ENCODE results near the gene DLK1. TPM values are rescaled to one million over a fixed set of nuclear protein-coding genes. Genes with fewer than 3 reads are reported as not detected.

The DLK1 gene
- total and polyA plus RNA-seq, 2 of the 13 experiments (the other 11 are each of a cell fraction or from before 2014, with no cell fraction given): 95.5 to 312 TPM

DNA sequence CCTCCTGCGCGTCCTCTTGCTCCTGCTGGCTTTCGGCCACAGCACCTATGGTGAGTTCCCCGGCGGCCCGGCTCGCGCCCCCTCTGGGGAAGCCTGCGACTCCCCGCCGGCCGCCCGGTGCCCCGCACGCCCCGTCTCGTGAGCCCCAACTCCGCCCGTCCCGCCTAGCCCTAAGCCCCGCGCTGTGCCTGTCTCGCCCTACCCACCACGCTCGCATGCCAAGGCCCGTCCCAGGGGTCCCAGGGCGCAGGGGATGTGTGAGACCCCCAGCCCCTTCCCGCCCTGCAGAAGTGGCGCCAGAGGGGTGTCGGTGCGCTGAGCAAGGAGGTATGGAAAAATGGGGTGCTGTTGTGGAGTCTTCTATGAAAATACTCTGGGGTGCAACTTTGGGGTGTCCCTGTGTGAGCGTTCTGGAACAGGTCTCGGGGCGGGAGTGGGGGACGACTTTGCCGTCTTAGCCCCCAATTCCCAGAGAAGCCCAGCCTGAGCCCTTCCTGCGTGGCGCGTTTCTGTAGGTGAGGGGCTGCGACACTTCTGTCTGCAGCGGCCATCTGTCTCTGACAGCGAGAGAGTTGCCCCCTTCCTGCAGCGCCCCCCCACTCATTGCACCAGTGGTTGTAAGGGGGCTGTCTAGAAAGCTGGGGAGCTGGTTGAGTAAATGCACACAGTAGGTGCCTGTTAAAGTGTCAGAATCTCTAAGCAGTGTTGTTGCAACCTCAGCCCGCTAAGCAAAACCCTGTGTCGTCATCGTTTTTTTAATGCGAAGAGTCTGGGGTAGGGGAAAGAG, 587 bp downstream of the DLK1 start (continued):
- TF ChIP-seq, protein P1, sequence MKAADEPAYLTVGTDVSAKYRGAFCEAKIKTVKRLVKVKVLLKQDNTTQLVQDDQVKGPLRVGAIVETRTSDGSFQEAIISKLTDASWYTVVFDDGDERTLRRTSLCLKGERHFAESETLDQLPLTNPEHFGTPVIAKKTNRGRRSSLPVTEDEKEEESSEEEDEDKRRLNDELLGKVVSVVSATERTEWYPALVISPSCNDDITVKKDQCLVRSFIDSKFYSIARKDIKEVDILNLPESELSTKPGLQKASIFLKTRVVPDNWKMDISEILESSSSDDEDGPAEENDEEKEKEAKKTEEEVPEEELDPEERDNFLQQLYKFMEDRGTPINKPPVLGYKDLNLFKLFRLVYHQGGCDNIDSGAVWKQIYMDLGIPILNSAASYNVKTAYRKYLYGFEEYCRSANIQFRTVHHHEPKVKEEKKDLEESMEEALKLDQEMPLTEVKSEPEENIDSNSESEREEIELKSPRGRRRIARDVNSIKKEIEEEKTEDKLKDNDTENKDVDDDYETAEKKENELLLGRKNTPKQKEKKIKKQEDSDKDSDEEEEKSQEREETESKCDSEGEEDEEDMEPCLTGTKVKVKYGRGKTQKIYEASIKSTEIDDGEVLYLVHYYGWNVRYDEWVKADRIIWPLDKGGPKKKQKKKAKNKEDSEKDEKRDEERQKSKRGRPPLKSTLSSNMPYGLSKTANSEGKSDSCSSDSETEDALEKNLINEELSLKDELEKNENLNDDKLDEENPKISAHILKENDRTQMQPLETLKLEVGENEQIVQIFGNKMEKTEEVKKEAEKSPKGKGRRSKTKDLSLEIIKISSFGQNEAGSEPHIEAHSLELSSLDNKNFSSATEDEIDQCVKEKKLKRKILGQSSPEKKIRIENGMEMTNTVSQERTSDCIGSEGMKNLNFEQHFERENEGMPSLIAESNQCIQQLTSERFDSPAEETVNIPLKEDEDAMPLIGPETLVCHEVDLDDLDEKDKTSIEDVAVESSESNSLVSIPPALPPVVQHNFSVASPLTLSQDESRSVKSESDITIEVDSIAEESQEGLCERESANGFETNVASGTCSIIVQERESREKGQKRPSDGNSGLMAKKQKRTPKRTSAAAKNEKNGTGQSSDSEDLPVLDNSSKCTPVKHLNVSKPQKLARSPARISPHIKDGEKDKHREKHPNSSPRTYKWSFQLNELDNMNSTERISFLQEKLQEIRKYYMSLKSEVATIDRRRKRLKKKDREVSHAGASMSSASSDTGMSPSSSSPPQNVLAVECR (CRISPR knock-in tag; IDR thresholded peaks at IDR 0.05; ENCODE audit: borderline replicate concordance): peak; percentile 58; the same call in 1 of the 2 replicates
- TF ChIP-seq, protein P2, sequence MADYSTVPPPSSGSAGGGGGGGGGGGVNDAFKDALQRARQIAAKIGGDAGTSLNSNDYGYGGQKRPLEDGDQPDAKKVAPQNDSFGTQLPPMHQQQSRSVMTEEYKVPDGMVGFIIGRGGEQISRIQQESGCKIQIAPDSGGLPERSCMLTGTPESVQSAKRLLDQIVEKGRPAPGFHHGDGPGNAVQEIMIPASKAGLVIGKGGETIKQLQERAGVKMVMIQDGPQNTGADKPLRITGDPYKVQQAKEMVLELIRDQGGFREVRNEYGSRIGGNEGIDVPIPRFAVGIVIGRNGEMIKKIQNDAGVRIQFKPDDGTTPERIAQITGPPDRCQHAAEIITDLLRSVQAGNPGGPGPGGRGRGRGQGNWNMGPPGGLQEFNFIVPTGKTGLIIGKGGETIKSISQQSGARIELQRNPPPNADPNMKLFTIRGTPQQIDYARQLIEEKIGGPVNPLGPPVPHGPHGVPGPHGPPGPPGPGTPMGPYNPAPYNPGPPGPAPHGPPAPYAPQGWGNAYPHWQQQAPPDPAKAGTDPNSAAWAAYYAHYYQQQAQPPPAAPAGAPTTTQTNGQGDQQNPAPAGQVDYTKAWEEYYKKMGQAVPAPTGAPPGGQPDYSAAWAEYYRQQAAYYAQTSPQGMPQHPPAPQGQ (CRISPR knock-in tag; IDR thresholded peaks at IDR 0.05; ENCODE audit: borderline replicate concordance): no peak
- TF ChIP-seq, protein P3, sequence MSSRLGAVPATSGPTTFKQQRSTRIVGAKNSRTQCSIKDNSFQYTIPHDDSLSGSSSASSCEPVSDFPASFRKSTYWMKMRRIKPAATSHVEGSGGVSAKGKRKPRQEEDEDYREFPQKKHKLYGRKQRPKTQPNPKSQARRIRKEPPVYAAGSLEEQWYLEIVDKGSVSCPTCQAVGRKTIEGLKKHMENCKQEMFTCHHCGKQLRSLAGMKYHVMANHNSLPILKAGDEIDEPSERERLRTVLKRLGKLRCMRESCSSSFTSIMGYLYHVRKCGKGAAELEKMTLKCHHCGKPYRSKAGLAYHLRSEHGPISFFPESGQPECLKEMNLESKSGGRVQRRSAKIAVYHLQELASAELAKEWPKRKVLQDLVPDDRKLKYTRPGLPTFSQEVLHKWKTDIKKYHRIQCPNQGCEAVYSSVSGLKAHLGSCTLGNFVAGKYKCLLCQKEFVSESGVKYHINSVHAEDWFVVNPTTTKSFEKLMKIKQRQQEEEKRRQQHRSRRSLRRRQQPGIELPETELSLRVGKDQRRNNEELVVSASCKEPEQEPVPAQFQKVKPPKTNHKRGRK (CRISPR knock-in tag; IDR thresholded peaks at IDR 0.05): no peak
- TF ChIP-seq, protein P4, sequence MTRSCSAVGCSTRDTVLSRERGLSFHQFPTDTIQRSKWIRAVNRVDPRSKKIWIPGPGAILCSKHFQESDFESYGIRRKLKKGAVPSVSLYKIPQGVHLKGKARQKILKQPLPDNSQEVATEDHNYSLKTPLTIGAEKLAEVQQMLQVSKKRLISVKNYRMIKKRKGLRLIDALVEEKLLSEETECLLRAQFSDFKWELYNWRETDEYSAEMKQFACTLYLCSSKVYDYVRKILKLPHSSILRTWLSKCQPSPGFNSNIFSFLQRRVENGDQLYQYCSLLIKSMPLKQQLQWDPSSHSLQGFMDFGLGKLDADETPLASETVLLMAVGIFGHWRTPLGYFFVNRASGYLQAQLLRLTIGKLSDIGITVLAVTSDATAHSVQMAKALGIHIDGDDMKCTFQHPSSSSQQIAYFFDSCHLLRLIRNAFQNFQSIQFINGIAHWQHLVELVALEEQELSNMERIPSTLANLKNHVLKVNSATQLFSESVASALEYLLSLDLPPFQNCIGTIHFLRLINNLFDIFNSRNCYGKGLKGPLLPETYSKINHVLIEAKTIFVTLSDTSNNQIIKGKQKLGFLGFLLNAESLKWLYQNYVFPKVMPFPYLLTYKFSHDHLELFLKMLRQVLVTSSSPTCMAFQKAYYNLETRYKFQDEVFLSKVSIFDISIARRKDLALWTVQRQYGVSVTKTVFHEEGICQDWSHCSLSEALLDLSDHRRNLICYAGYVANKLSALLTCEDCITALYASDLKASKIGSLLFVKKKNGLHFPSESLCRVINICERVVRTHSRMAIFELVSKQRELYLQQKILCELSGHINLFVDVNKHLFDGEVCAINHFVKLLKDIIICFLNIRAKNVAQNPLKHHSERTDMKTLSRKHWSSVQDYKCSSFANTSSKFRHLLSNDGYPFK (CRISPR knock-in tag; IDR thresholded peaks at IDR 0.05; ENCODE audit: borderline replicate concordance): no peak
- TF ChIP-seq MED8 (CRISPR knock-in tag; IDR thresholded peaks at IDR 0.05; ENCODE audit: insufficient replicate concordance): no peak
- TF ChIP-seq GTF2F1 (IDR thresholded peaks at IDR 0.05; ENCODE audit: low read length): no peak
- no peak for TF ChIP-seq CENPT (CRISPR knock-in tag; IDR thresholded peaks at IDR 0.05; ENCODE audit: low read depth)
- TF ChIP-seq NCOR1 (IDR thresholded peaks at IDR 0.05; ENCODE audit: borderline replicate concordance, low read length): no peak
- 0 out of 2 replicates have a peak, but pooled peaks have one; percentile 5 for TF ChIP-seq HOXA3 (CRISPR knock-in tag; IDR thresholded peaks at IDR 0.05)
- TF ChIP-seq, protein P5, sequence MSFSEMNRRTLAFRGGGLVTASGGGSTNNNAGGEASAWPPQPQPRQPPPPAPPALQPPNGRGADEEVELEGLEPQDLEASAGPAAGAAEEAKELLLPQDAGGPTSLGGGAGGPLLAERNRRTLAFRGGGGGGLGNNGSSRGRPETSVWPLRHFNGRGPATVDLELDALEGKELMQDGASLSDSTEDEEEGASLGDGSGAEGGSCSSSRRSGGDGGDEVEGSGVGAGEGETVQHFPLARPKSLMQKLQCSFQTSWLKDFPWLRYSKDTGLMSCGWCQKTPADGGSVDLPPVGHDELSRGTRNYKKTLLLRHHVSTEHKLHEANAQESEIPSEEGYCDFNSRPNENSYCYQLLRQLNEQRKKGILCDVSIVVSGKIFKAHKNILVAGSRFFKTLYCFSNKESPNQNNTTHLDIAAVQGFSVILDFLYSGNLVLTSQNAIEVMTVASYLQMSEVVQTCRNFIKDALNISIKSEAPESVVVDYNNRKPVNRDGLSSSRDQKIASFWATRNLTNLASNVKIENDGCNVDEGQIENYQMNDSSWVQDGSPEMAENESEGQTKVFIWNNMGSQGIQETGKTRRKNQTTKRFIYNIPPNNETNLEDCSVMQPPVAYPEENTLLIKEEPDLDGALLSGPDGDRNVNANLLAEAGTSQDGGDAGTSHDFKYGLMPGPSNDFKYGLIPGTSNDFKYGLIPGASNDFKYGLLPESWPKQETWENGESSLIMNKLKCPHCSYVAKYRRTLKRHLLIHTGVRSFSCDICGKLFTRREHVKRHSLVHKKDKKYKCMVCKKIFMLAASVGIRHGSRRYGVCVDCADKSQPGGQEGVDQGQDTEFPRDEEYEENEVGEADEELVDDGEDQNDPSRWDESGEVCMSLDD (CRISPR knock-in tag; IDR thresholded peaks at IDR 0.05; ENCODE audit: borderline replicate concordance): peak; percentile 61; the same call in 1 of the 2 replicates
- no peak for TF ChIP-seq ZNF670 (CRISPR knock-in tag; IDR thresholded peaks at IDR 0.05; ENCODE audit: borderline replicate concordance)
- 0 out of 2 replicates have a peak, but pooled peaks have one; percentile 15 for TF ChIP-seq HES4 (CRISPR knock-in tag; IDR thresholded peaks at IDR 0.05; ENCODE audit: borderline replicate concordance)
- 0 out of 2 replicates have a peak, but pooled peaks have one; percentile 14 for TF ChIP-seq NPAS2 (CRISPR knock-in tag; IDR thresholded peaks at IDR 0.05; ENCODE audit: borderline replicate concordance)
